ENCODE measurements around the gene FIGNL2.

GRCh38 chr12:51844854-51845253 is 3.7 kb downstream of the FIGNL2 start:
- TF ChIP-seq CTCF (IDR thresholded peaks at IDR 0.05 in 2 of 3, conservative IDR thresholded peaks at IDR 0.05 in 1 of 3; ENCODE audit: borderline replicate concordance in 1 of 3, insufficient read depth in 1 of 3, low read depth in 2 of 3, low read length in 2 of 3) (no peak), REST (IDR thresholded peaks at IDR 0.05; ENCODE audit: low read depth) (no peak), EZH2 (IDR thresholded peaks at IDR 0.05) (no peak), POLR2A (IDR thresholded peaks at IDR 0.05; ENCODE audit: borderline replicate concordance, extremely low read depth, insufficient read depth, insufficient read length) (no peak), SIN3A (IDR thresholded peaks at IDR 0.05; ENCODE audit: low read depth) (no peak)
